Myocyte (in vitro differentiated cells): ENCODE results near the gene HELZ. TPM values are rescaled to one million over a fixed set of nuclear protein-coding genes. Genes with fewer than 3 reads are reported as not detected.
"Not testable (repeated sequence)": the region's sequence is repeated elsewhere in the genome, so short reads cannot be mapped to it uniquely, and the experiment has no call there.

Experiments used
- DNase-seq: peaks from one replicate; pipeline ENCODE4 v3.0.0-alpha.2; 2012; ENCODE audit warnings: low read depth
- total RNA-seq: library from RNA; depleted of rRNA; stranded (reverse); fragments of >200 nt; gene quantifications from 2 replicates; pipeline ENCODE4 v1.2.3, GENCODE V29; 2014

The HELZ gene
- total RNA-seq, 1 donor from 2014 or later, result 41.9 TPM

- DNase-seq, result no peak
Observed at GRCh38 chr17:67265436-67266019, 20.5 kb upstream of the HELZ start.

DNA sequence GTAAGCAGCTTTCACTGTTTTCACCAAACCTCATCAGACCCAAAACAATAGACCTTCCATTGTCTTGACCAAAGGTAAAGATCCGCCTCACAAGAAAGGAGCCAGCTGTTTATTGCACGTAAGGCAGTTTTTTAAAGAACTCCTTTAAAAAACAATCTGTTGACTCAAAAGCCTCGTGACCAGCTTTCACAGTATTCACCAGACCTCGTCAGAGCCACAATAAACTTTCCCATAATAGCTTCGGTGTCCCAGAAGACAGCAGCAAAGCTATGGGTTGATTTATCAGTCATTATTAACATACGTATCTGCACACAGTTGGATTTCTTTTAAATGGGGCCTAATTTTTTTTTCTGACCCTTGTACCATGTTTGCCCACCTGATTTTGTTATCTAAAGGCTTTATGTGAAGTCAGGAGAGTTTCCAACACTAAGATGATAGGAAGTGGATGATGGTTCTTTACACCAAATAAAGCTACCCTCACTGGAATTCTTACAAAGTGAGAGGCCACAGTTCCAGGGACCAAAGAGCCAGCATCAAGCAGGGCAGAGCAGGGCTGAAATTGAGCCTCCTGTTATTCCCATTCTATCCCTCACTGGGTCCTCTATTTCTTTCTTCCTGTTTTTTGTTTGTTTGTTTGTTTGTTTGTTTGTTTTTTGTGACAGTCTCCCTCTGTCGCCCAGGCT, 17.6 kb upstream of the HELZ start:
- no peak for DNase-seq

DNA sequence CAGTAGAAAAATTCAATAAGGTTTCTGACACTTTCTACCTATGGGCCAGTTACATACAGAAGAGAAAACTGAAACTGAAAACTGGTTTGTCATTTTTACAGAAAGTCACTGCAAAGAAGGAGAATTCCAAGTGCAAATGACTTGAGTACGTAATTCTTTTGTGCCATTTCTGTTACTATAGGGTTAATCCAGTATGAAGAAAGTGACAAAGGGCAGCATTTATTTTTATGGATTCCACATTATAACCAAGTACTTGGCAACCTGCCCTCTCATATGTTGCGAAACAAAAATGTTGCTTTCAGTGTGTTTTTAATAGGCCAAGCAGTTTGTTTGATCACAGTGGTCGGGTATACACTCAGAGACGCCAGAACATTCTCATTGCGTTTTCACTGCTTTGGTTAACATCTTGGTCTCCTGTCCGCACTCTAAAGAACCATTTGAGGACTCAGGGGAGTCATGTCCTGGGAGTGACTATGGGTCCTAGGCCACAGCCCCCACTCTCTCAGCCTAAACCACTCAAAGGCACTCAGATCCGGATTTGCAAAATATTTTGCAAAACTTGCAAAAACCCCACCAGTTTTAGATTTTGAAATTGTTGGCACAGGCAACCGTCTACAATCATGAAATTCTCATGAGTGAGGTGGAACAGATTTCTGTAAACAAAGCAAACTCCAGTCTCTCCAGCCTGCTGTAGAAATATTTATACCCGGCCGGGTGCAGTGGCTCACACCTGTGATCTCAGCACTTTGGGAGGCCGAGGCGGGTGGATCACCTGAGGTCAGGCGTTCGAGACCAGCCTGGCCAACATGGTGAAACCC, 15.4 kb upstream of the HELZ start:
- peak; percentile 38 for DNase-seq

GRCh38 chr17:67258821-67259468, 13.9 kb upstream of the HELZ start:
- no peak for DNase-seq

GRCh38 chr17:67256075-67256732, 11.2 kb upstream of the HELZ start:
- no peak for DNase-seq

- no peak for DNase-seq
Observed at GRCh38 chr17:67253384-67253783, 8.4 kb upstream of the HELZ start.

DNA sequence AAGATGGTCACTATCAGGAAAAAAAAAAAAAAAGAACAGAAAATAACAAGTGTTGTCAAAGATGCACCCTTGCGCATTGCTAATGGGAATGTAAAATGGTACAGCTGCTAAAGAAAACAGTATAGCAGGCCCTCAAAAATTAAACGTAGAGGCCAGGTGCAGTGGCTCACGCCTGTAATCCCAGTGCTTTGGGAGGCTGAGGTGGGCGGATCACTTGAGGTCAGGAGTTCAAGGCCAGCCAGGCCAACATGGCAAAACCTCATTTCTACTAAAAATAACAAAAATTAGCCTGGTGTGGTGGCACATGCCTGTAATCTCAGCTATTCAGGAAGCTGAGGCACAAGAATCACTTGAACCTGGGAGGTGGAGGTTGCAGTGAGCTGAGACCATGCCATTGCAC, 6.6 kb upstream of the HELZ start:
- DNase-seq, result not testable (repeated sequence)

DNA sequence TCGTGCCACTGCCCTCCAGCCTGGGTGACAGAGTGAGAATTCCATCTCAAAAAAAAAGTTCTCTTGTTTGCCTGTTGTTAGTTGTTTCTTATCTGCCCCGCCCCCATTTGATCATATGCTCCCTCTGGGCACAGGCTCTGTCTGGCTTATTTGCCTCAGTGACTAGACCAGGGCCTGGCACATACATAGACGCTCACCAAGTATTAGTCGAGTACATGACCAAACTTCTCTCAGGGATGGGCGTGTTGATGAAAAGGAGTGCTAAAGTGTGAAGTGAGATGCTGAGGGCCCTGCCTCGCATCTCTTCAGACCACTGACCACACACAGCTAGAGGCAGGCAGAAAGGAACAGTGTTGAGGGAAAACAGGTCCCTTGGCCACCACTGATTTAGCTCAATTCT, 3.3 kb upstream of the HELZ start:
- DNase-seq, result no peak

GRCh38 chr17:67247416-67247900, 2.5 kb upstream of the HELZ start:
- DNase-seq, result no peak

- no peak for DNase-seq
Observed at GRCh38 chr17:67246653-67247415, 1.8 kb upstream of the HELZ start.

DNA sequence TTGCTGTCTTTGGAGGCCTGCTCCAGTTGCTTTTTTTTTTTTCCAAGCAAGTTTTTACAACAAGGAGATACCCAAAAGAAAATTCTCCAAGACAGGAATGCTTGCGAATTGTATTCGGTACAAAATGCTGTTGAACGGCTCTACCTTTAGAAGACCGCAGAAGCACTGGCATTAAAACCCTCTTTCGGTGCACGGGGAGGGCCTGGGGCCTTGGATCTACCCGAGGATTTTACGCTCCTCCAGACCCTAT, 1.3 kb upstream of the HELZ start:
- DNase-seq, result no peak

DNA sequence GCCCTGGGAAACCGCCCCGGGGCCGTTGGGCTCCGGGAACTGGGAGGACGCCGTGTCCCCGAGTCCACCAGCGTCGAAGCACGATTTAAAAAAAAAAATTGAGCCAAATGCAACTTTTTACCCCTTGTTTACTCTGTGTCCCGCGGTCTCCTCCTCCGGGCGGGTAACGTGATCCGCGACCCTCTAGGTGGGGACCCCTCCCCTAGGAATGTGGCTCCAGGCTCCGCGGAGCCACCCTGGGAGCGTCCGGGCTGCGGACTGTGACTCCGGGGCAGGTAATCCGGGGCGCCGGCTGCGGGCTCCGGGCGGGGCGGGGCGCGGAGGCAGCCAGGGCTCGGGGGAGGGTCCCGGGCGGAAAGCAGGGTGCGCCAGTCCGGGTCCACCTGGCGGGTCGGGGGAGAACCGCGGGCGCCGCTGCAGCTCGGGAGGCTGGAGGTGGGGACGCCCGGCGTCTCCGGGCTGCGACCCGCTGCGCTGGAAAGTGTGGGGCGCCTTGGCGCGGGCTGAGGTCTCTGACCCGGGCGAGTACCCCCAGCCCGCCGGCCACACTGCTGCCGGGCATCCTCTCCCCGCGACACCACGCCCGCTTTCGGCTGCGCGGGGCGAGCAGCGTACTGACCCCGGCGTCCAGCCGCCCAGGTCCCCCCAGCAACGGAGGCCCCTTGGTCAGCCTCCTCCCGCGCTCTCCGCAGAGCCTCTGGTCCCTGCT, 852 bp upstream of the HELZ start:
- no peak for DNase-seq

DNA sequence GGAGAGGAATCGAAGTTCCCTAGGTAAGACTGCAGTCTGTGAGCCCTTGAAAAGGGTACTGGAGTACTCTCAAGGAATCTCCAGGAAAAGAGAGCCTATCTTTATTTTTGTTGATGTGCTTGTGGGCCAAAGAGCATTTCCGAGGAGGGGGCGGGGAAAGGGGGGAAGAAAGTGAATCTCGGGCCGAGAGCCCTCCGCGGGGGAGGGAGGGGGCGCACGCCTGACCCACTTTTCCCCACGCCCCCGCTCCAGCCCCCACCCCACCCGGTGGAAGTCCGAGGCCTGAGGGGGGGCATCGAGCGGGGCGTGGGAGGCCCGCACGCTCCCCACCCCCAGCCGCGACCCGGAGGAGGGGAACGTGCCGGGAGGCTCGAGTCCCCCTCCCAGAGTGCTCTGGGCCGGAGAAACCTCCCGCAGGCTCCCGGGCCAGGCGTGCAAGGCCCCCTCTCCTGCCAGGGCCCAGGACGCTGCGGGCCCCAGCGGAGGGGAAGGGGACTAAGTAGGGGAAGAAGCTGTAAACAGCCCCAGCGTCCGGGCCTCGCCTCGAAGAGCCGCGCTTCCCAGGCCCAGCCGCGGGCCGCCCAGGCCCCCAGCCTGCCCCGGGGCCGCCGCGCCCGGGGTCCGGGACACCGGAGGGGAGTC, 444 bp downstream of the HELZ start:
- DNase-seq, result no peak

DNA sequence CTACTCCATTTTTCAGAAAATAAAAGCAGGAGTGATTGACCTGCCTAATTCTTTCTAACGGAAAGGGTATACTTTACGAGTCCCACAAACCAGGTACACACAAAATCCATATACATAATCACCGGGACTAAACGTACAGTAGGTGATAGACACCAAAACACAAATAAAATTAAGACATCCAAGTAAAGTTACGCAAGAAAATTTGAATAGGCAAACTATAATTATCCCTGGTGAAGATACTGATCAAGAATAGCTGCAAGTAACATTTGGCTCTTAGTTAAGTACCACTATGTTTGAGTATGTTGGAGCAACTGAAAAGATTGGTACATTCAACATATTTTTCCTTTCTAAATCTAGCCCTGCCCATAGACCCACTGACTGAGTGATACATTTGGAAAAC, 1.7 kb downstream of the HELZ start:
- no peak for DNase-seq

GRCh38 chr17:67241719-67242341, 3.2 kb downstream of the HELZ start:
- DNase-seq, result no peak

DNA sequence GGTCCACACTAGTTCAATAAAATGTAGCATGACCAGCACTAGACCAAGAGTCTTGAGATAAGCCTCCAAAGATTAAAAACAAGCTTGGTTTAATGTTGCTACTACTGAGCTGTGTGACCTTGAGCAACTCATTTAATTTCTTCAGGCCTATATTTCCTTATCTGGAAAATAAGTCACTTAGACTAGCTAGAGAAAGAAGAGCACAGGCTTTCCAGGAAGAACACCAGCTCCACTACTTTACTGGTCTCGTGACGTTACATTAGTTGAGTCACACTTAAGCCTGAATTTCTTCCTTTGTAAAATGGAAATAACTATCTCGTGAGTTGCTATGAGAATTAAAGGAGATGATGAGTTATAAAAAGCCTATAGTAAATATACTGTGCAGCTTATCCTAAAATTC, 5.4 kb downstream of the HELZ start:
- DNase-seq, result no peak

DNA sequence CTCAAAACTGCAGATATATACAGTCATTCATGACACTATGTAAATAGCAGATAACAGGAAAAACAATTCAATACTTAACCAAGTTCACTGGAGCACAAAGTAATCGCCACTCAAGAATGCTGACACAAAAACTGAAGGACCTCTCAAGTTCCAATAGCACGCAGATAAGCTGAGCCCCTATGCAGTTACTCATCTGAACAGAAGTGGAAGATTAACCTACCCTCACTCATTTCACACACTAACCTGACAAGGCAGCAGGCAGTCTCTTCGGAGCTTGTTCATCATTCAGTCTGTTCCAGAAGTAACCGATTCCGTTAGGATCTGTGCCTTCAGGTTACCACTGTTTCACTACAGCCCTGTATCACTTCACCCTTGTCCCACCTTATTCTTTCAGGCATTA, 6.0 kb downstream of the HELZ start:
- DNase-seq, result no peak

DNA sequence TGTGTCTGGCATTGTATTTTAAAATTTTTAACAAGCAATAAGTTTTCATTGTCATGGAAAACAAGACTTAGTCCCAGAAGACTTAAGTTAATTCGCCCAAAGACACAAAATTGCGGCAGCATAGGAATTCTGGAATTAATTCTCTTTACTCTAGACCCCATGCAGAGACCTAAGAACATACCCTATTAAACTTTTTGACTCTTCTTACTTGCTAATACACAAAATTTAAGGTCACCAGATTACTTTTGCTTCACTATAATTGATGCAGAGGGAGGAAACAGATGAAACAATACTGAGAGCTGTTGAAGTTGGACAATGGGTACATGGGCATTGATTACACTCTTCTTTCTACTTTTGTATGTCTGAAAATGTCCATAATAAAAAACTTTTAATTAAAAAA, 12.6 kb downstream of the HELZ start:
- no peak for DNase-seq
